Activated T-cell treated with anti-CD3 and anti-CD28 coated beads for 1 hour (primary cell): ENCODE measurements around the gene ZDHHC14.
"Not testable (repeated sequence)": the region's sequence is repeated elsewhere in the genome, so short reads cannot be mapped to it uniquely, and the experiment has no call there.

Experiments
- DNase-seq: peaks from one replicate; pipeline ENCODE4 v3.0.0-alpha.2; 2020; ENCODE audit warnings: low read depth

Gene ZDHHC14

DNA sequence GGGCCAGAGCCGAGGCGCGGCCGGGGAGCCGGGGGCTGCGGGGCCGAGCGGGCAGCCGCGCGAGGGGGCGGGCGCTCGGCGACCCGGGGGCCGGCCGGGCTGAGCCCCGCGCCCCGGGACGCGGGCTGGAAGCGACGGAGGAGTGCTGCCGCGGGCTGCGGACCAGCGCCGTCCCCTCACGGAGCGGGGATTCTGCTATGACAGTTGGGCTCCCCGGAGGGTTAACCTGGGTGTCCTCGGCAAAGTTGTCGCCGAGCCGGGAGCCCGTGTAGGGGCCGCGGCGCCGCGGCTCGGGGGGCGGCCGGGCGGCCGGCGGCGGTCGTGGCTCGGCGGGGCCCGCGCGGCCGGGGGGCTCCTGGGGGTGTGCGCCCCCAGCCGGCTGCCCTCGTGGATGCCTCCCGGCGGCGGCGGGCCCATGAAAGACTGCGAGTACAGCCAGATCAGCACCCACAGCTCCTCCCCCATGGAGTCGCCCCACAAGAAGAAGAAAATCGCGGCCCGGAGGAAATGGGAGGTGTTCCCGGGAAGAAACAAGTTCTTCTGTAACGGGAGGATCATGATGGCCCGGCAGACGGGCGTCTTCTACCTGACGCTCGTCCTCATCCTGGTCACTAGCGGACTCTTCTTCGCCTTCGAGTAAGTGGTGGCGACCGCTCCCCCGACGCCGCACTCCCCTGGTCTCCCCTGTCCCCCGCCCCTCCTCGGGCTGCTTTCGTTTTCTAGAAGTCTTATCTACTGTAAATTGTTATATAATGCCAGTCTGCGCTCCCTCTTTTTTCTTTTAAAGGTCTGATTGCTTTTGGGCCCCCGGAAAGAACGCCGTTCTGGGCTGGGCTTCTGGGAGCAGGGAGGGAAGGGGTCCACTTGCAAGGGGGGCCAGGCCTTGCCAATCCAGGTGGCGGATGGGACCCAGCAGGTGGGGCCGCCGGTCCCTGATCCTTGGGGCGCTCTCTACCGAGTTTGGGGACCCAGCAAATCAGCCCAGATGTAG, 936 bp downstream of the ZDHHC14 start:
- DNase-seq: peak; percentile 46

DNA sequence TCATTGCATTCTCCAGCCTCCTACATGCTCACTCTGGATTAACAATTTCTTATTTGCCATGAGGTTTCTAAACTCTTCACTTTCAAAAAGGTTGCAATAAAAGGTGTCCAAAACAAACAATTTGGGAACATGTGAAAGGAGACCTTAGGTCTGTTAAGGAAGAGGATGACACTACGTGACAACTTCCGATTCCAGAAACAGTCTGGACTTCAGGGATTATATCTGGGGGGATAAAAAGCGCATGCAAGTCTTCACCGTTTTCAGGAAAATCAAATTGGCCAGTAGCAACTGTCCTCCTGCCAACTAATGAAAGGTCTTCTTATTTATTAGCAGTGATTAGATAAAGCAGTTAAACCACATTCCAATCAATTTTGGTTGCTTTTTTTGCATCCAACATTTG, 1.8 kb downstream of the ZDHHC14 start:
- DNase-seq: no peak

DNA sequence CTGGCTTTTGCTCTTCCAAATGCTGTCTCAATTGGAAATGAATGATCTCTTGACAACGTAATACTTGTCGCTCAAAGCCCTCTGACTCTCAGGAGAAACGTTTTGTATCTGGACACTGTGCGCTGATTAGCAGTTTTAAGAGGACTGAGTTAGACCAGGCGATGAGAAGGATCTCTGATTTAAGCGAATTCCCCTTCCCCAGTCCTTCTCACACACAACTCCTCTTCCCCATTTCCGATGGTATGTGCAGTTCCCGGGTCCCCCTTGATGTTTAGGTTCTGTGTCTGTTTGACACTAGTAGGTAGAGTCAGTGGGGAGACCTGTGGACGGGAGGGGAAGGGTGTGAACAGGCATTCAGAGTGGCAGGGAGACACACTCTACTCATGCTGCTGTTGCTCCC, 2.5 kb downstream of the ZDHHC14 start:
- no peak for DNase-seq

- DNase-seq: not testable (repeated sequence)
Observed at GRCh38 chr6:157384962-157385361, 4.0 kb downstream of the ZDHHC14 start.

DNA sequence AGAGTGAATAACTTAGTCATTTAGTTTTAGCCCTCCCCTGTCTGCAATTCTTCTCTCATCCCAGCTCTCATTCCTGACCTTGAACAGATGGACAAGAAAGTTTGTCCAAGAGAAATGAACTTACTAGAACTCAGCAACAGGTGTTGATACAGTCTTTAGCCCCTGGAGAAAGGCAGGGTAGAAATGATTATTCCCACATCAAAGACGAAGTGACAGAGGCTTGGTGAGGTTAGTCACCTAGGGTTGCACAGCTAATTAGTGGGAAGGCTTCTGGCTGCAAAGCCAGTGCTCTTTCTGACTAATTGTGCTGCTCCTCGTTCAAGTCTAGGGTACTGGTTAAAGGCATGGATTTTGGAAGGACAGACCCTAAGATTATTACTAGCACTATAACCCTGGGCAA, 4.5 kb downstream of the ZDHHC14 start:
- no peak for DNase-seq

GRCh38 chr6:157386023-157386422, 5.0 kb downstream of the ZDHHC14 start:
- DNase-seq: no peak

DNA sequence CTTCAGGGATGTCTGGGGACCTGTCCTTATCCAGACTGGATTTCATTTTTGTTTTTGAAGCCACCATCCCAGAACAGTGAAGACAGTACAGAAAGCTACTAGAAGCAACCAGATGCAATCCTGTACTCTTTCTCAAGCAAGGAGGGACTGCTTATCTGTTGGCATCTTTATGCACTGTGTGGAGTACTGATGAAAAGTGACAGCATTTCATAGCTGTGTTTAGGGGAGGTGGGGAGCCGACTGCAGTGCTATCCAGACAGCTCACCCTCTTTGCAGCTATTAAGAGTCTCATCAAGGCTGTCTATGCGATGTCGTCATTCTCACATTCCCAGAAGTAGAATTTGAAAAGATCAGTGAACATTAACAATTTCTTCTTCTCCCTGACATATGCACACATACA, 5.5 kb downstream of the ZDHHC14 start:
- DNase-seq: no peak

- no peak for DNase-seq
Observed at GRCh38 chr6:157388924-157389323, 7.9 kb downstream of the ZDHHC14 start.

- no peak for DNase-seq
Observed at GRCh38 chr6:157390273-157391060, 9.5 kb downstream of the ZDHHC14 start.

DNA sequence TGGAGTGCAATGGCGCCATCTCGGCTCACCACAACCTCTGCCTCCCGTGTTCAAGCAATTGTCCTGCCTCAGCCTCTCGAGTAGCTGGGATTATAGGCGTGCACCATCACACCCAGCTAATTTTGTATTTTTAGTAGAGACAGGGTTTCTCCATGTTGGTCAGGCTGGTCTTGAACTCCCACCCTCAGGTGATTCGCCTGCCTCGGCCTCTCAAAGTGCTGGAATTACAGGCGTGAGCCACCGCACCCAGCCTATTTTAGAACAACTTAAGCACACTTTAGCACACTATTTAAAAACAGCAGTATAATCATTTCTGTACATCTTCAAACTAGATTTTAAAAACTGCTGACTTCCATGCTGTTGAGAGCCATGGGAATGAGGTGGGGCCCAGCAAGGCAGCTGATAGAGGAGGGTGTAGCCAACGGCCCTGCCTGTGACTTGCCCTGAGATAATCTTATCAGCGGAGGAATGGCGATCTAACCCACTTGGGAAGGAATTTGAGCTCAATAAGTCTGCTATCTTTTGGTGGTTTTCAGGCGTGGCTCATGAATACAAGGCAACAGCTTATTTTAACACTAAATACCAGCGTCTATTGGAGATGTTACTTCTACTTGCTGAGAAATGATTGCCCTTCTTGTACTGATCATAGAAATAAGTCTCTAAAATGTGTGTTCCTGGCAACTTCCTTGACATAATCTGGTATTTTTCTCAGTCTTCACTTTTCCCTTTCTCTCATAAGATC, 12.1 kb downstream of the ZDHHC14 start:
- DNase-seq: no peak

DNA sequence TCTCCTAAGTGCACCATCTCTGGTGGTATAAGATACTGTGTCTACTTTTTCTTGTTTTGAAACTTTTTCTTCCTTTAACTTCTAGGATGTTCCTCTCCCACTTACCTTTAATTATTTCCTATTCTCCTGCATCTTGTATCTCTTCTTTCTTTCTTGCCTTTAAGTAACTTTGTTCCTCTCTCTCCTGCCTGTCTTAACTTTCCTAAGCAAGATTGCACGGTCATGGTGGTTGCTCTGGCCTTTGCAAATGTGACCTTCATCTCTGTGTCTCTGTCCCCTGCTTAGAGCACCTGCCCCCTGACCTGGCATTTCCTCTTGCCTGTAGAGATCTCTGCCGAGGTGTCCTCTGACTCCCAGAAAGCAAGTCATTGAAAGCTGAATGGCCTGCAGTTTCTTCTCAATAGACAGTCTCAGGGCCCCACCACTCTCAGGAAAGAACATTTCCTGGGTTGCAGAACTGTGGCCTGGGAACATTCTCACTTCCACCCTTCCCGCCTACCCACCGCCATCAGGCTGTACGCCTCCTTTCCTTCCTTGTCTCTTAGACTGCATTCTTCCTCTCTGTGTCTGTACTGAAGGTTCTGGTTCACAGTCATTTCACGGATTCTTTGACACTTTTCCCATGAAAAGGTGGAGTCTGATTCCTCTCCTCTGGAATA, 12.8 kb downstream of the ZDHHC14 start:
- DNase-seq: no peak

DNA sequence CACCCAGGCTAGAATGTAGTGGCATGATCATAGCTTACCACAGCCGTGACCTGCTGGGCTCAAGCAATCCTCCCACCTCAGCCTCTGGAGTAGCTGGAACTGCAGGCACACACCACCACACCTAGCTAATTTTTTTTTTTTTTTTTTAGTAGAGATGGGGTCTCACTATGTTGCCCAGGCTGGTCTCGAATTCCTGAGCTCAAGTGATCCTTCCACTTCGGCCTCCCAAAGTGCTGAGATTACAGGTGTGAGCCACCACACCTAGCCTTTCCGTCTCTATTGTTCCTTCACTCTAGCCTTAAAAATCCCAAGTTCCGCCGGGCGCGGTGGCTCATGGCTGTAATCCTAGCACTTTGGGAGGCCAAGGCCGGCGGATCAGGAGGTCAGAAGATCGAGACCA, 14.2 kb downstream of the ZDHHC14 start:
- DNase-seq: not testable (repeated sequence)

DNA sequence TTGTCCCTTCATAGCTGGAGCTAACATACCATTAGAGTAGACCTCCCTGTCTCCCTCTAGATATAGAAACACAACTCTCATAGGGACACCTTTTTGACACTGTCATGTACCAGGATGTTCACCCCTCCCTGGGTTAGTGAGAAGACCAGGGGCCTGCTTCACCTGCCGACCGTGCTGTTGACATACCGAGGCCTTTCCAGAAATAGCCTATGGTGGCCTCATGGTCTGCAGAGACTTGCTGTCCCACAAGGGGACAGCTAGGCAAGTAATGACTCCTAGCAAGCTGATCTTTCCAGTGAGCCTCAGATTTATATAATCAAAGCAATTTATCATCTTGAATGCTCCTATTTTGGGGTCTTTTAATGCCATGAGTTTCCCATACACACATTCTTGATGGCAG, 15.0 kb downstream of the ZDHHC14 start:
- no peak for DNase-seq

GRCh38 chr6:157397660-157398059, 16.7 kb downstream of the ZDHHC14 start:
- DNase-seq: no peak

DNA sequence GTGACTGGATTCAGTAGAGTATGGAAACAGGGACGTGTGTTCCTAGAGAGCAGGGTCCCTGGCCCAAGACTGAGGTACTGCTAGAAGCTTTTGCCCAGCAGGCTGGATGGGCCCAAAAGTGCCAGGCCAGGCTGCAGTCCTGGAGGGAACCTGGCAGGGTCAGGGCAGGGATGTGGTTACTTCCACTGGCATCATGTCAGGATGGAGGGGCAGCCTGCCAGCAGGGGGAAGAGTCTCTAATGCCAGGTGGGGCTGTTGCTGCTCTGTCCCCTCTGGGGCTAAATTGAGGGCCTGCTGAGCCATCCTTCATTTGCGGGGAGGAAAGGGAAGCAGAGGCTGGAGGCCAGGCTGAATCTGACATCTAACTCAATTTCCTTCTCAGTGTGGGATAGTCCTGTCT, 17.2 kb downstream of the ZDHHC14 start:
- DNase-seq: no peak

DNA sequence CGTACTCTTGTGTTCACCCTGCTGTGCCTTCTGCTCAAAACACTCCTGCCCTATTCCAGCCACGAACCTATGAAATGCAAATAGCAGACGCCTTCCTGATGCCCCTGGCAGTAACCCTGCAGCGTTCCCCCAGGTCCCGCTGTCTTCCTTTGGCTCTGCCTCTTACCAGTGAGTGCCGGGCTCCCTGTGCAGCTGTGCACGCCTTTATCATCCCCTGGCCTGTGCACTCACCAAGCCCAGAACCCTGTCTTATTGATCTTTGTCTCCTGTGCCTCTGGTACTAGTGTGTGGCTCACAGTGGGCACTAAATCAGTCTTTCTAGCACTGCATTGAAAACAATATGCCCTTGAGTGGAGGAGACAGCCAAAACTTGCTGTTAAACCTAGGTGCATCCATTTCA, 19.7 kb downstream of the ZDHHC14 start:
- no peak for DNase-seq

DNA sequence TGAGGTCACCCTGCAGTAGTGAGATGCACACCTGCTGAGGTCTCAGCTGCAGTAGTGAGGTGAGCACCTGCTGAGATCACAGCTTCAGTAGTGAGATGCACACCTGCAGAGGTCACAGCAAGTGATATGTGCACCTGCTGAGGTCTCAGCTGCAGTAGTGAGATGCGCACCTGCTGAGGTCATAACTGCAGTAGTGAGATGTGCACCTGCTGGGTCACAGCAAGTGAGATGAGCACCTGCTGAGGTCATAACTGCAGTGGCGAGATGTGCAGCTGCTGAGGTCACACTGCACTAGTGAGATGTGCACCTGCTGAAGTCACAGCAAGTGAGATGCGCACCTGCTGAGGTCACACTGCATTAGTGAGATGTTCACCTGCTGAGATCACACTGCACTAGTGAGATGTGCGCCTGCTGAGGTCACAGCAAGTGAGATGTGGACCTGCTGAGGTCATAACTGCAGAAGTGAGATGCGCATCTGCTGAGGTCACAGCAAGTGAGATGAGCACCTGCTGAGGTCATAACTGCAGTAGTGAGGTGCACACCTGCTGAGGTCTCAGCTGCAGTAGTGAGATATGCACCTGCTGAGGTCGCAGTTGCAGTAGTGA, 20.8 kb downstream of the ZDHHC14 start:
- DNase-seq: no peak

GRCh38 chr6:157402996-157403685, 22.2 kb downstream of the ZDHHC14 start:
- DNase-seq: no peak

GRCh38 chr6:157403686-157404051, 22.7 kb downstream of the ZDHHC14 start:
- DNase-seq: no peak

DNA sequence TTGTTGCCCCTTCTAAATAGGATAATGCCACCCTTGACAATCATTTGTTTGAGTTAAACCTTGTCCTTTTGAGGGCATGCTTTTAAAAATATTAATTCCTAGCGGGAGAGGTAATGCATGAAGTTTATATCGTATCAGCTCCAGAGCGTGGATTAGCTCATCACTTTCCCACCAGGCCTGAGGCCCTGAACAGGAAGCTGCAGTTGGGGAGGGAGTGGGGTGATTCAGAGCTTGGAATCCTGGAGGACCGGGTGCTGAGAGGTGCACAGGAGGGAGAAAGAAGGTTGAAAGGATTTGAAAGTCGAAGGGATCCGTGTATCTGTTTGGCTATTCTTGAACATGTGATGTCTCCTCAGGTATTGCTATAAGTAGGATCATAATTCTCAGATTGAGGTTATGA, 25.0 kb downstream of the ZDHHC14 start:
- no peak for DNase-seq

- DNase-seq: no peak
Observed at GRCh38 chr6:157406661-157407060, 25.7 kb downstream of the ZDHHC14 start.
